Stimulated activated CD4-positive, alpha-beta T cell treated with anti-CD3 and anti-CD28 coated beads, Interleukin-15, amount 100 ng/mL, for 48 hours (primary cell): Measurements from ENCODE around the gene EBLN2.

Experiments used
- DNase-seq, 2 donors: peaks; one replicate each; pipeline ENCODE4 v3.0.0-alpha.2; 2020; ENCODE audit warnings: low read depth in 2 of 2

Gene EBLN2

DNA sequence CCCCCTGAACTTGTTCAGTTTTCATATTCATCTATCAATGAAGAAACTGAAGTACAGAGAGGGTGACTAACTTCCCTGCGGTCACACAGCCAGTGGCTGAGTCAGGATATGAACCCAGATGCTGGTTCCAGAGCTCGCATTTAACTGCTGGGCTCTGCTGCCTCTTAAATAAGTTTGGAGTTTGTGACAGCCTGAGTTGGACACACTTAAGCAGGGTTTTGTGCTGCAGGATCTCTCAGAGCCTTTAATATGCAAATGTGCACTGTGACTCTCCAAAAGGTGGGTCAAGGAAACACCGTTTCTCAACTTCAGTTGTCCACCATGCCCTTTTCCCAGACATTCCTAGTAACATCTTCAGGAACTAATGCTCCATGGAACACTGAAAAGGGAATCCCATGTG lies 45.8 kb downstream of the EBLN2 start:
- DNase-seq, result no peak

DNA sequence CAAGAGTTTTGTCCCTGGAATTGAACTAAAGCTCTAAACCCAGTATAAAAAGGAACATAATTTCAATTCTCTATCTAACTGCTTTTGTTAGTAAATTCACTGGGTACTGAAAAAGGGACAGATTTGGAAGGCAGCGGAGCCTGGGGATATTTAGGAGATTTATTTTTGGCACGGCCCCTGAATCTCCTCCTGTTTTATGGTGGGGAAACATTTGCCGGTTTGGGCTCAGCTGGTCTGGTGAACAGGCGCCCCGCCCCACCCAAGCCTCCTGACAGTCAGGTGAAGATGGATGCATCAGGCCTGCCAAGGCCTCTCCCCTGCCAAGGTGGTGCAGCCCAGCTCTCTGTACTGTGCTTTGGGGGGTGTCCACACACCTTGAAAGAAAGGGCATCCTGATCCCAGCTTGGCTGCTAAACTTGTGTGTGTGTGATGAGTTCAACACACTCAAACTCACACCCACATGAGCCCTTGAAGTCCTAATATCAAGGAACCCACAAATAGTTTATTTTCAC lies 46.3 kb downstream of the EBLN2 start:
- no peak for DNase-seq

DNA sequence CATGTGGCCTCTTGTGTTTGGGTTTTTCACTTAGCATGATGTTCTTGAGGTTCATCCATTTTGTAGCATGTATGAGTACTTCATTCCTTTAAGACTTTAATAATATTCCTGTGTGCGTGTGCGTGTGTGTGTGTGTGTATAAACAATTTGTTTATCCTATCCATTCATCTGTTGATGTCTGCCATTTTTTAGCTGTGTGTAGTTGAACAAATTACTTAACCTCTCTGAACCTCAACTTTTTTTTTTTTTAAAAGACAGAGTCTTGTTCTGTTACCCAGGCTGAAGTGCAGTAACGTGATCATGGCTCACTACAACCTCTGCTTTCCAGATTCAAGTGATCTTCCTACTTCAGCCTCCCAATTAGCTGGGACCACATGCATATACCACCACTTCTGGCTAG lies 47.3 kb downstream of the EBLN2 start:
- no peak for DNase-seq

DNA sequence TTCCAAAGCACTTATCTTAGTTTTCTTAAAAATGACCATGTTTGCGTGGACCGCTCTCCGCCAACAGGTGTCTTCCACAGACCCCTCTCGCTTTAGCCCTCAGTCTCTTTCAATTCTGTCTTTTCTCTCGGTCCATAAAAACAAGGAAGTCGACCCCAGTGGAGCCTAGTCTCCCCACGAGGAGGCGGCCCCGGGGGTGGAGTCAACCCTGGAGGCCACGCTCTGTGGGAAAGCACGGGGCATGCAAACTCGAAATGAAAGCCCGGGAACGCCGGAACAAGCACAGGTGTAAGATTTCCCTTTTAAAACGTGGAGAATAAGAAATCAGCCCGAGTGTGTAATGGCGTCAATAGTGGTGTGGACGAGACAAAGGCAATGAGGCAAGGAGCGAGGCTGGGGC lies 49.1 kb downstream of the EBLN2 start:
- no peak for DNase-seq
